Pancreas (tissue), 10 donors: ENCODE data around the gene RNU1-3. TPM values are rescaled to one million over a fixed set of nuclear protein-coding genes. Genes with fewer than 3 reads are reported as not detected.
A peak's percentile ranks its signal among the peaks of the same experiment; 100 is the strongest.
"Not testable (repeated sequence)": the region's sequence is repeated elsewhere in the genome, so short reads cannot be mapped to it uniquely, and the experiment has no call there.

Experiments used
- ATAC-seq, 4 donors: fragments of 200-7000 bp; cut with Tn5 transposase; one replicate each; pipeline versions ENCODE4 v1.8.0 to v1.9.1; 2020; ENCODE audit warnings: mild to moderate bottlenecking in 4 of 4, moderate library complexity in 4 of 4
- DNase-seq, 6 donors: peaks; one replicate each; pipeline ENCODE4 v3.0.0-alpha.2; 2020
- FAIRE-seq: peaks from 2 replicates; lab custom pipeline; 2012; peaks lifted over from hg19 to GRCh38; lab: Jason Lieb, UNC
- H3K27ac ChIP-seq, 4 donors: fragments of 200-600 bp; sonication (generic); 1 replicate in 3 of 4; 2 replicates in 1 of 4; pipeline versions ENCODE4 v1.5.0 to v1.8.0; 2020
- H3K27me3 ChIP-seq, 4 donors: fragments of 200-600 bp; one replicate each; pipeline ENCODE4 v1.8.0; 2021
- H3K36me3 ChIP-seq, 3 donors: fragments of 200-600 bp; sonication (generic) in 1 of 3; one replicate each; pipeline versions ENCODE4 v1.5.0 to v1.8.0; 2020 to 2021
- H3K4me1 ChIP-seq, 3 donors: fragments of 200-600 bp; one replicate each; pipeline ENCODE4 v1.8.0; 2021
- H3K4me3 ChIP-seq, 4 donors: fragments of 200-600 bp; sonication (generic) in 2 of 4; one replicate each; pipeline versions ENCODE4 v1.5.0 to v1.8.0; 2020 to 2021
- H3K9me3 ChIP-seq, 4 donors: fragments of 200-600 bp; one replicate each; pipeline ENCODE4 v1.8.0; 2021
- CTCF ChIP-seq, 4 donors: fragments of 200-600 bp; sonication (generic) in 3 of 4; IDR thresholded peaks; one replicate each; pipeline versions ENCODE4 v1.5.0 to v1.8.0; 2021; ENCODE audit warnings: antibody characterized with exemption in 4 of 4
- WGBS, 2 donors: extraction: QIAGEN DNeasy Blood & Tissue Kit; methylation state at CpG; one replicate each; pipeline ENCODE4 v1.1.7; 2013; 5-methylcytosine and 5-hydroxymethylcytosine counted together
- intact Hi-C, 3 donors: fragments of 100-400 bp; cut with DNase I; formaldehyde crosslinking; loops; one replicate each; pipeline versions ENCODE4 v1.11.1 to v1.14.2; 2022
- polyA plus RNA-seq, 2 donors: library from polyadenylated mRNA; stranded (reverse); fragments of 200-250 nt; gene quantifications; one replicate each; pipeline ENCODE4 v1.2.3, GENCODE V29; 2013
- total RNA-seq, 6 donors: library from RNA; stranded (reverse); fragmentation: NEBNext Ultra II Directional in 4 of 6; extraction: Animal tissue kit (Norgen Biotek cat#: 25700) in 4 of 6; gene quantifications; one replicate each; pipeline versions ENCODE4 v1.2.1 to v1.2.4, GENCODE V29; 2021 to 2023
- donor health status: healthy with polysubstance abuse.
- donor health status: DM: no; HTN: no; CAD: no; lungs with moderate emphysema.
- donor health status: DM: no; HTN: no; CAD: no.
- donor health status: control.
- donor health status: control.
- donor health status: Bipolar disorder and iron deficiency.
- donor health status: DM: yes; HTN: yes; CAD: no.
- donor health status: DM: no; HTN: no; CAD: no.
- donor health status: DM: no; HTN: no; CAD: no.
- donor health status: DM: yes; HTN: yes; CAD: no.

The RNU1-3 gene
- total and polyA plus RNA-seq, 8 donors, result 687 to 5,169 (median 2,340) TPM; not detected in 2

- 91% methylated on average over 25 of the region's 25 CpGs for WGBS, 2 donors
- H3K27ac ChIP-seq, result no peak overlapping the region
- peaks cover 8 to 41% (median 34%) of the 10 kb centered on the region in 3 donors for H3K36me3 ChIP-seq
- H3K9me3 ChIP-seq, result no peaks in the 10 kb centered on the region
- ATAC-seq, result no peak
- H3K27me3 ChIP-seq, result no peaks in the 10 kb centered on the region
- peaks cover 6 to 11% (median 8%) of the 10 kb centered on the region in 3 donors for H3K4me1 ChIP-seq
- H3K4me3 ChIP-seq, result no peak overlapping the region
- intact Hi-C loops, result no loop called here
- no peak for FAIRE-seq
- DNase-seq, result peak in 5 of 6 donors; percentile 38 to 89 (median 50)
- TF ChIP-seq CTCF (IDR thresholded peaks at IDR 0.05), result no peak
These were observed 41.0 kb downstream of the RNU1-3 start for GRCh38 chr1:16625497-16626408.

GRCh38 chr1:16623812-16624719 lies 42.7 kb downstream of the RNU1-3 start:
- 62 to 63% methylated on average over 27 of the region's 27 CpGs for WGBS, 2 donors
- intact Hi-C loops, result loop anchor here in 1 of 3 donors (5.0 kb wide), 1 partner anchor 328 kb away; no protein-coding TSS in a partner anchor
- Histone ChIP-seq H3K36me3 (peaks cover 8 to 27% (median 22%) of the 10 kb centered on the region in 3 donors), H3K27ac (peak overlapping the region; percentile 25 to 64 (median 50)), H3K4me1 (peaks cover 6 to 11% (median 8%) of the 10 kb centered on the region in 3 donors)
- FAIRE-seq, H3K4me3 ChIP-seq, H3K27me3 ChIP-seq, H3K9me3 ChIP-seq: not testable (repeated sequence)
- DNase-seq (peak; percentile 88 to 98 (median 93)), ATAC-seq (peak; percentile 80 to 83 (median 81))

GRCh38 chr1:16623337-16623736 lies 43.4 kb downstream of the RNU1-3 start:
- H3K4me3 ChIP-seq, H3K9me3 ChIP-seq, FAIRE-seq, H3K27me3 ChIP-seq: not testable (repeated sequence)
- DNase-seq (peak; percentile 70 to 92 (median 84)), ATAC-seq (peak; percentile 60 to 62 (median 61))
- Histone ChIP-seq H3K27ac (peak overlapping the region; percentile 25 to 64 (median 50)), H3K36me3 (peaks cover 8 to 20% (median 18%) of the 10 kb centered on the region in 3 donors), H3K4me1 (peaks cover 6 to 11% (median 8%) of the 10 kb centered on the region in 3 donors)
- WGBS, 2 donors, result 51 to 63% methylated on average over 7 of the region's 7 CpGs
- intact Hi-C loops, result loop anchor here in 1 of 3 donors (5.0 kb wide), 1 partner anchor 329 kb away; no protein-coding TSS in a partner anchor

- peaks cover 6 to 11% (median 8%) of the 10 kb centered on the region in 3 donors for H3K4me1 ChIP-seq
- not testable (repeated sequence) for FAIRE-seq, H3K27me3 ChIP-seq, H3K9me3 ChIP-seq, H3K4me3 ChIP-seq, H3K27ac ChIP-seq, ATAC-seq
- peaks cover 8 to 14% (median 12%) of the 10 kb centered on the region in 3 donors for H3K36me3 ChIP-seq
- 89 to 91% methylated on average over 9 of the region's 9 CpGs for WGBS, 2 donors
- intact Hi-C loops, result loop anchor here in 1 of 3 donors (5.0 kb wide), 1 partner anchor 331 kb away; no protein-coding TSS in a partner anchor
- DNase-seq, result peak in 5 of 6 donors; percentile 39 to 78 (median 46)
These were observed 45.0 kb downstream of the RNU1-3 start for GRCh38 chr1:16621681-16622315.

GRCh38 chr1:16621300-16621658 lies 45.5 kb downstream of the RNU1-3 start:
- Histone ChIP-seq H3K27me3 (no peaks in the 10 kb centered on the region), H3K4me3 (no peak overlapping the region), H3K9me3 (no peaks in the 10 kb centered on the region), H3K4me1 (peaks cover 6 to 11% (median 8%) of the 10 kb centered on the region in 3 donors), H3K36me3 (peaks cover 7 to 10% (median 8%) of the 10 kb centered on the region in 3 donors), H3K27ac (no peak overlapping the region)
- WGBS, 2 donors, result 79 to 93% methylated on average over 2 of the region's 2 CpGs
- no peak for FAIRE-seq
- TF ChIP-seq CTCF (IDR thresholded peaks at IDR 0.05), result no peak
- ATAC-seq, result no peak
- intact Hi-C loops, result loop anchor here in 1 of 3 donors (5.0 kb wide), 1 partner anchor 331 kb away; no protein-coding TSS in a partner anchor
- no peak for DNase-seq

- H3K27ac ChIP-seq, H3K9me3 ChIP-seq, H3K4me3 ChIP-seq, H3K36me3 ChIP-seq, ATAC-seq, FAIRE-seq, H3K27me3 ChIP-seq: not testable (repeated sequence)
- WGBS, 2 donors, result 83 to 90% methylated on average over 21 of the region's 21 CpGs
- intact Hi-C loops, result loop anchor here in 2 of 3 donors (5.0 to 10.0 kb wide), 2 partner anchors 325 to 332 kb away; no protein-coding TSS in a partner anchor
- peak in 5 of 6 donors; percentile 29 to 90 (median 52) for DNase-seq
- H3K4me1 ChIP-seq, result peaks cover 6 to 11% (median 8%) of the 10 kb centered on the region in 3 donors
These were observed 46.8 kb downstream of the RNU1-3 start for GRCh38 chr1:16619803-16620501.
